NK-92 treated with Interleukin-12 subunit alpha and Interleukin-12 subunit beta, amount 100 ng/mL, for 24 hours (cell line): ENCODE data around the gene CAMK2A.

Source experiments
- DNase-seq: peaks from one replicate; lab custom pipeline; 2025; lab: John Stamatoyannopoulos, UW

CAMK2A gene

GRCh38 chr5:150186897-150187296 lies 102.7 kb downstream of the CAMK2A start:
- no peak for DNase-seq

- no peak for DNase-seq
These were observed 103.4 kb downstream of the CAMK2A start for GRCh38 chr5:150186137-150186536.

GRCh38 chr5:150184990-150185912 lies 104.3 kb downstream of the CAMK2A start:
- no peak for DNase-seq

GRCh38 chr5:150184006-150184405 lies 105.6 kb downstream of the CAMK2A start:
- DNase-seq, result no peak

- no peak for DNase-seq
These were observed 106.1 kb downstream of the CAMK2A start for GRCh38 chr5:150183436-150183835.

- no peak for DNase-seq
These were observed 106.8 kb downstream of the CAMK2A start for GRCh38 chr5:150182774-150183173.

GRCh38 chr5:150181766-150182545 lies 107.6 kb downstream of the CAMK2A start:
- DNase-seq, result no peak

GRCh38 chr5:150181027-150181426 lies 108.5 kb downstream of the CAMK2A start:
- DNase-seq, result no peak

GRCh38 chr5:150180241-150181026 lies 109.1 kb downstream of the CAMK2A start:
- DNase-seq, result no peak

GRCh38 chr5:150179019-150179620 lies 110.5 kb downstream of the CAMK2A start:
- no peak for DNase-seq

- no peak for DNase-seq
These were observed 111.3 kb downstream of the CAMK2A start for GRCh38 chr5:150178262-150178661.

- no peak for DNase-seq
These were observed 111.9 kb downstream of the CAMK2A start for GRCh38 chr5:150177721-150178120.

GRCh38 chr5:150176745-150177477 lies 112.7 kb downstream of the CAMK2A start:
- no peak for DNase-seq

- DNase-seq, result no peak
These were observed 114.0 kb downstream of the CAMK2A start for GRCh38 chr5:150175536-150175935.

- DNase-seq, result no peak
These were observed 114.5 kb downstream of the CAMK2A start for GRCh38 chr5:150175076-150175475.

GRCh38 chr5:150174285-150174684 lies 115.3 kb downstream of the CAMK2A start:
- DNase-seq, result no peak

GRCh38 chr5:150173161-150173560 lies 116.4 kb downstream of the CAMK2A start:
- DNase-seq, result no peak

- DNase-seq, result no peak
These were observed 117.0 kb downstream of the CAMK2A start for GRCh38 chr5:150172556-150172955.

GRCh38 chr5:150172145-150172544 lies 117.4 kb downstream of the CAMK2A start:
- DNase-seq, result no peak
